ENCODE measurements around the gene PRELID3B.
A peak's percentile ranks its signal among the peaks of the same experiment; 100 is the strongest.

Gene PRELID3B

DNA sequence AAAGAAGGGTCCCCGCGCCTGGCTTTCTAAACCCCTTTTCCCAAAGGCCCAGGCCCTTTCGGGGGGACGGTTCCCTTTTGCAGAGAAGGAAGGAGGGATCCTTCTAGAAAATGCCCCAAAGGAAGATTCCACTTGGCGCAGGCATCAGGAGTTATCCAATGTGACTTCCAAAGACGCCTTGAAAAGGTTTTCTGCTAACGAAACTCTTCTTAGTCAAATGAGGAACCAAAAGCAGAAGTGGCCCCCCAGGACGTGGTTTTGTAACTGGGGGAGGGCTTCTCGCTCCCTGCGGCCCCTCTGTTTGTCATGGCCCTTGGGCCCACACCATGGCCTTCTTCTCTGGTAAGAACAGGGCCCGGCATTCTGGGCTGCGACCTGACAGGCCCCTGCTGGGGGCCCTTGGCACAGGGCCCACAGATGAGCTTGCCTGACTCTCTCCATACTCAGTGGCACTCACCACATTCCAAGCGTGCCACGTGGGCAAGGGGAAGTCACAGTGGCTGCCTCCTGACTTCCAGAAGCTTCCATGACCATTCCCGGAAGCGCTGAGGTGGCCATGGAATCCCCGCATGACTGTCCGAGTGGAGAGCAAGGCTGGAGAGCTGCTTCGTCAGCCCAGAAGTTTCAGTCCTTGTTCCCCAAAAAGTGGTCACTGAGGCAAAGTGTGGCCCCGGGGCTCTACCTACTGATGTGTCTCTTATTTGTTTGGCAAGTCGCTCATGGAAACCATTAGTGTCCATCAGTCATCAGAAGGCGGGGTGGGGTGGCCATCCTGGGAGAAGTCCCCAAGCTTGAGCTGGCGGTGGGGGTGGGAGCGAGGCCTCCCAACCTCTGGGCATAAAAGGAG is 34.7 kb downstream of the PRELID3B start:
- DNase-seq: no peak

- DNase-seq: peak; percentile 95
Measured at GRCh38 chr20:59006864-59007664, 35.5 kb downstream of the PRELID3B start, which contains the start of gene CTSZ. CTSZ (minus strand) TSS chr20:59007254; CDS start chr20:59007128, 126 bp downstream.

DNA sequence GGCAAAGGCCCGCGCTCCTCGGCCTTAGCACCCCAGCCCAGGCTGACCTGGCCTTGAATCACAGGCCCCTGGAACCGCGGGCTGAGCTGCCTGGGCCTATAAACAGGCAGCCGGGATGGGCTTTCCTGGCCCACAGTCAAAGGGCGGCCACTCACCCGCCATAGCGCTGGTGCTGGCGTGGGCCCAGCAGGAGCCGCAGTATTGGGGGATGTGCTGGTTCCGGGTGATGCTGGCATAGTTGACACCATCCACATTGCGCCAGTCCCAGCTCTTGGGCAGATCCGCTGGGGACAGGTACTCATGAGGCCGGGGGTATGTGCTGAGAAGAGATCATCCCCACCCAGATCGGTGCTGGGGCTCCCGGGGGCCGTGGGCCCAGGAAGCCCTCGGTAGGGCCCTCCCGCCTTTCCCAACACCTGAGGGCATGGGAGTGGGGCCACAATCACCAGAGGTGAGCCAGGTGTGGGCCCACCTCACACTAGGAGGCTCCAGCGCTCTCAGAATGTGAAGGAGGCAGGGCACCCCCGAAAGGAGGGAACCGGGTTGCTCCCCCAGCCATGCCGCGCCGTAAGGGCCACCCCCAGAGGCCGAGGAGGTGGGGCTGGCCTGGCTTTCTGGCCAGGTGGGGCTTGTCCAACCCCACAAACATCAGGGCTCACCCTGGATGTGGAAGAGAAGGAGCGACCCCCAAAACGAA is 36.3 kb downstream of the PRELID3B start:
- DNase-seq: no peak

DNA sequence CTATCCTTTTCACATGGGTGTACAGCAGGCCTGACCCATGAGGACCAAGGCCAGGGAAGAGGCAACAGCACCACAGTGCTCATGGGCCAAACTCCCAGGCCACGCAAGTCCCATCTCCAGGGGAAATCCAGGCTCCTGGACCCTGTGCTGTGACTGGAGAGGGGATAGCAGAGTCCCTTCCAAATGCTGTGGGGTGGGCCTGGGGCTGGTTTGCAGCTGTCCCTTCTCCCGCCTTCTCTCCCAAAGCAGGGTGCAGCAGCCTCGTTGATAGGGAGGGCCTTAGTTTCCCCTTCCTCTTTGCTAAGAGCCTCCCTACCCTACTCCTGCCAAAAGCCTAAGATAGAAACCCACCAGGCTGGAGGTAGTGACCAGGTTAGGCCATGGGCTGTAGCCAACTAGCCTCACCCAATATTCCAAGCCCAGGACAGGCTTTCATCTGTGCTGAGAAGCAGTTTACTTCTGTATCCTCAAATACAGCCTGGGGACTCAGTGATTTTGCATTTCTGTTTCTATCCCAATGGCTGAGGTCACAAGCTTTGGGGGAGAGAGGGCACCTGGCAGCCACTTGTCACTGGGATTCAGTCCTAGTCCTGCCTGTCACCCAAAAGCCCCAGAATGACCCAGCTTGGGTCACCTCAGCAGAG is 36.9 kb downstream of the PRELID3B start:
- DNase-seq: no peak

DNA sequence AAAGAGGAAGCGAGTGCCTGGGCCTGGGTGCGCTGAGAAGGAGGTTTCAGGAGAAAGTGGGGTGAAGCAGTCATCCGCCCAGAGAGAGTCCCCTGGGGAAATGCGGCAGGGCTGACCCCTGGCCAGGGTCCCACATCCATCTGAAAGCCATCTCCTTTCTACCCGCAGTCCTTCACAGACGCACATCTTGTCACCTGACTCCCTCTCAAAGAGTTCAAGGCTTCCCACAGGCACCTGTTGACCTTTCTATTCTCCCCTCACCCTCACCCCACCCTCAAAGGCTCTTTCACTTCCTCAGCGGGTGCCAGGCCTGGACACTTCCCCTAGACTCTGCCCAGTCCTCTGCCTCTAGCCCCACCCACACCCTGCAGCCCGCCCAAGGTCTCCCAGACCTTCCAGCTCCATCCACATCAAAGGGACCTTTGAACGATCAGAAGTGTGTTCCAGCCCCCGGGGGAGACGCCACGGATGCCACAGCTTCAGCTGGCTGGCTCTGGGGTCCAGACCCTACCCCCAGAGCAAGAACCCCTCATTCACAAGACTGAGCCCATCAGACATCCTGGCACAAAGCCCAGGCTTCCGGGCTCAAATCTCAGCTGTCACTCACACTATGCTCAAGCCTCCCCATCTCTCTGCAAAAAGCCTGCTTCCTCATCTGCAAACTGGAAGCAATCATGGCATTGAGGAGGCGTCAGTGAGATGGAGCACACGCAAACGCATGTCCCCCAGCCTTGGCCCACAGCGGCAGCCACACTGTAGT is 37.6 kb downstream of the PRELID3B start:
- DNase-seq: no peak

GRCh38 chr20:59004493-59004762 is 38.2 kb downstream of the PRELID3B start:
- no peak for DNase-seq

DNA sequence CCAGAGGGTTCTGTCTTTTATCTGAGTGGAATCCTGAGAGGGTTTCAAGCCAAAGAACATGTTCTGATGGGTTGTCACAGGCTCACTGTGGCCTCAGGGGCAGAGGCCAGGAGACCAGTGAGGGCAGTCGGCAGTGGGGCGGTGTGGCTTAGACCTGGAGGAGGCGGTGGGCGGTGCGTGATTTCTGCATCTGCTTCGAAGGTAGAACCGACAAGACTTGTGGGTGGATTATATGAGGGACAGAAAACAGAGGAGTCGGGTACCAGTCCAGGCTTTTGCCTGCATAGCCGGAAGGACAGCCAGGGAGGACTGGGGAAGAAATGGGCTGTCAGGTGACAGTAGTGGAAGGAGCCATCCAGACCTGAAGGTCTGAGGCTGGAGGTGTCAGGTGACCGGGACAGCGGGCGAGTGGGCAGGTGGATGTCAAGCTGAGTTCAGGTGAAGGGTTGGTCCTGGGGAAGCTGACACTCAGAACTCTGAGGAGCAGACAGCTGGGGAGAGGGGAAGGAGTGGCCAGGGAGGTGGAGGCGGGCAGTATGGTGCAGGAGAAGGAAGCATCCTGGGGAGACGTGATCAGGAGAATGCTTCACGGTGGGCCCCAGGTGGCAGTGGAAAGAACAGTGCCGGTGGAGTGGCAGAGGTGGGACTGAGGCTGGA is 38.6 kb downstream of the PRELID3B start:
- no peak for DNase-seq

GRCh38 chr20:59002874-59003399 is 39.6 kb downstream of the PRELID3B start:
- DNase-seq: no peak

GRCh38 chr20:59002388-59002787 is 40.2 kb downstream of the PRELID3B start:
- DNase-seq: no peak

GRCh38 chr20:59001449-59002171 is 41.0 kb downstream of the PRELID3B start:
- DNase-seq: no peak

GRCh38 chr20:59001068-59001448 is 41.5 kb downstream of the PRELID3B start:
- no peak for DNase-seq

DNA sequence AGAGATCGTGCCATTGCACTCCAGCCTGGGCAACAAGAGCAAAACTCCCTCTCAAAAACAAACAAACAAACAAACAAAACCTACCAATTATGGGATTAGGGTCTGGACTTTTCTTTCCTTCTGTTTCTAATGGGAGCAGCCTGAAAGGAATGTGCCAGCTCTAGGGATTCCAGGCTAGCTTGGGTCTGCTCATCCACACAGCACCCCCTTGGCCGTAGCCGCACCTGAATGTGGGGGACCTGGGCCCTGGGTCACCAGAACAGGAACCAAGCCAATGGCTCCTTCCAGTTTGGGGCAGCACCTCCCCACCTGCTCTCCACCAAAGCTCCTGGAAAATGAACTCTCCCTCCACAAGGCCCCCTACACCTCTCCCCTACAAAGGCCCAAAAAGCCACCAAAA is 42.3 kb downstream of the PRELID3B start:
- DNase-seq: no peak

- DNase-seq: no peak
Measured at GRCh38 chr20:58998656-58999055, 43.9 kb downstream of the PRELID3B start.

DNA sequence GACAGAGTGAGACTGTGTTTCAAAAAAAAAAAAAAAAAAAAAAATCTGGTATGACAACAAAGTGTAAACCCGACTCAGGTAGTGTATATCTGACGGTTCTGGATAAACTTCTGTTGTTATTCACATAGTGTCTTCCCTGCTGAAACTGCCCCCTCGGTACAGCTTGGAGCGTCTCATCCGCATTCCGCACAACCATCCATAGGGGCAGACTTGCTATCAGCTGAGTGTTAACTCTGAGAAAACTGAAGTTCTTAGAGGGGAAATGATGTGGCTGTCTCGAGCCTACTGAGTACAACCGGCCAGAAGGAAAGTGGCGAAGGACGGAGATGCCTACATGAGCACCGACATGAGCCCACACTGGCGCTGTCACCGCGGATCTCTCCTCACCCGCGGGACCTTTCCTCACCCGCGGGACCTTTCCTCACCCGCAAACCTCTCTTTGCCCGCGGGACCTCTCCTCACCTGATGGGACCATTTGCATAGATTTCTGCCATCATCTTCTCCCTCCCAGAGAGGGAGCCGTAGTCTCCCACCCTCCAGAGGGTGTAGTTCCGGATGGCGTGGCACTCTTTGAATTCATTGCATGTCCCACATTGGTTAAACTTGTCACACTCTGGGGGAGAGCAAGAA is 45.3 kb downstream of the PRELID3B start:
- DNase-seq: no peak

GRCh38 chr20:58996226-58996611 is 46.4 kb downstream of the PRELID3B start:
- DNase-seq: no peak

GRCh38 chr20:58995461-58996225 is 46.9 kb downstream of the PRELID3B start:
- no peak for DNase-seq

GRCh38 chr20:58994390-58995159 is 48.0 kb downstream of the PRELID3B start:
- DNase-seq: no peak

DNA sequence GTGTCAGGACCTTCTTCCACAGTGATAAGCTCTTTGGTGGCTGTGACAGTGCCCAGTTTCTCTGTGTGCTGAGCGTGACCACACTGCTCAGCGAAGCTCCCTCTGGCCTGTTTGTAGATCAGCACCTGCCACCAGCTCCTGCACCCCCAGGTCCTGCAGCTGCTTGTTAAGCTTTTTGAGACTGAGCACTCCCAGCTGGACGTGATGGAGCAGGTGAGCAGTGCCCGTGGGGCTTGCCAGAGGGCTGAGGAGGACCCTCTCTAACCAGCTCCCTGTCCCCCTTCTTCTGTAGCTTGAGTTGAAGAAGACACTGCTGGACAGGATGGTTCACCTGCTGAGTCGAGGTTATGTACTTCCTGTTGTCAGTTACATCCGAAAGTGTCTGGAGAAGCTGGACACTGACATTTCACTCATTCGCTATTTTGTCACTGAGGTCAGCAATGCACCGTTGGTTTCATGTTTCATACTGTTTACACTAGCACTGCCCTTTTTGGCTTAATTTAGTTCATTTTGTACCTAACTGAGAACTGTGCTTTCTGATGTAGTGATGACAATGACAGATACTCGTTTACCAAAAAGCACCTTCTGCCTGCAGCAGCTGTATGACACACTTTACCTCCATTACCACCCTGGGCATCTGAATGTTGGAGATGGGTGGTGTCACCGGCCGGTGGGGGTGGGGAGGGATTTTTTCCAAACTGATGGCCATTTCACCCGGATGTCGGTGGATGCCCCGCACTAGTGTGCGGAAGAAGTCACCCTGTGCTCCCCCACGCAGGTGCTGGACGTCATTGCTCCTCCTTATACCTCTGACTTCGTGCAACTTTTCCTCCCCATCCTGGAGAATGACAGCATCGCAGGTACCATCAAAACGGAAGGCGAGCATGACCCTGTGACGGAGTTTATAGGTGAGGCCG is 49.0 kb downstream of the PRELID3B start:
- no peak for DNase-seq

Measured in 8988T (cell line).